Measurements from ENCODE around the gene PARK7.
A peak's percentile ranks its signal among the peaks of the same experiment; 100 is the strongest.
"Not testable (repeated sequence)": the region's sequence is repeated elsewhere in the genome, so short reads cannot be mapped to it uniquely, and the experiment has no call there.

Gene PARK7

DNA sequence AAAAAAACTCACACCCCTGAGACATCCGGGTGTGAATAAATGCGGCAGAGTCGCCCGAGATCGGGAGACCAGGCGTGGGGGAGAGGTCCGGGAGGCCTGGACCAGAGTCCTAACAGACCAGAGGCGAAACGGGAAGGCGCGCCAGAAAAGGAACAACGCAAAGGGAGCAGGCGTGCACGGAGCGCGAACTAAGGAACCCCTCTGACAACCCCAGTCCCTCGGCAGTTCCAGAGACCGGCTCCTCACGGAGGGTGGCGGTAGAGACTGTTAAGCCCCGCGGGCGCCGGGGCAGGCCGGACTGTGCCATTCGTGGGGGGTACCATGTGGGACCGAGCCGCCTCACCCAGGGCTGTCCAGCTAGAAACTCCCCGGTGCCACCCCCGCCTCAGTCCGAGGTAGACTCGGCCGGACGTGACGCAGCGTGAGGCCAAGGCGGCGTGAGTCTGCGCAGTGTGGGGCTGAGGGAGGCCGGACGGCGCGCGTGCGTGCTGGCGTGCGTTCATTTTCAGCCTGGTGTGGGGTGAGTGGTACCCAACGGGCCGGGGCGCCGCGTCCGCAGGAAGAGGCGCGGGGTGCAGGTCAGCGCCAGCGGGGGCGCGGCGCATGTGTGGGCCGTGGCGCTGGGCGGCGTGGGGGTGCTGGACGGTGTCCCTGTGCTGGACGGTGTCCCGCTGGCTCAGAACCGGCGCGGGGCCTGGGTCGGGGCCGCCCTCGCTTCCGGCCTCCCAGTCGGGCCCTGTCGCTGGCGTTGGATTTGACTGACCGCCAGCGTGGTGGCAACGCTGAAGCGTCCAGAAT, at the start of gene PARK7:
Gene PARK7, plus strand, starts transcription at position 496 of the 798 bp plus-strand sequence. CDS start 1,075 bp downstream, outside the sequence.
- peak; percentile 93 for DNase-seq

- no peak for DNase-seq
These were observed 49.4 kb upstream of the PARK7 start for GRCh38 chr1:7912145-7912544.

- DNase-seq, result no peak
These were observed 48.6 kb upstream of the PARK7 start for GRCh38 chr1:7912743-7913557.

GRCh38 chr1:7915826-7916500, 45.5 kb upstream of the PARK7 start:
- DNase-seq, result no peak

DNA sequence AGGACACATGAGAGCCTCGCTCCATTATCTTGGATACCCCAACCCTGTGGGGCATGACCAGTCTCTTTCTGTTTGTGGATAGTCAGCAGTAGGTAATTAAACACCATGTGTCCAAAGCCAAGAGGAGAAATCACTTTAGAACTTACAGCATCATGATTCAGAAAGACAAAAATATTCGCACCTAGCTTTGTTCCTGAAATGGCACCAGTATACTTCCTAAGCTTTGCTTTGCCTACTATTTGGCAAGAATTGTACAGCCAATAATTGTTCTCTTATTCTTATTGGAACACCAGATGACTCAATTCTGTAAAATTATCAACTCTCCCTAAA, 45.0 kb upstream of the PARK7 start:
- DNase-seq, result no peak

DNA sequence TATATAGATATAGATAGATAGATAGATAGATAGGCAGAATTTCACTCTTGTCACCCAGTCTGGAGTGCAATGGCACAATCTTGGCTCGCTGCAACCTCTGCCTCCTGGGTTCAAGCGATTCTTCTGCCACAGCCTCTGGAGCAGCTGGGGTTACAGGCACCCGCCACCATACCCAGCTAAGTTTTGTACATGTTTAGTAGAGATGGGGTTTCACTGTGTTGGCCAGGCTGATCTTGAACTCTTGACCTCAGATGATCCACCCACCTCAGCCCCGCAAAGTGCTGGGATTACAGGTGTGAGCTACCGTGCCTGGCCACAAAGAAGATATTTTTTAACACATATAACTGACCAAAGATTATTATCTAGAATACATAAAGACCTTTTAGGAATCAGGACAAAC, 43.5 kb upstream of the PARK7 start:
- DNase-seq, result not testable (repeated sequence)

GRCh38 chr1:7919880-7920279, 41.6 kb upstream of the PARK7 start:
- DNase-seq, result no peak

- no peak for DNase-seq
These were observed 39.7 kb upstream of the PARK7 start for GRCh38 chr1:7921796-7922195.

- DNase-seq, result no peak
These were observed 39.2 kb upstream of the PARK7 start for GRCh38 chr1:7922301-7922700.

- DNase-seq, result not testable (repeated sequence)
These were observed 34.5 kb upstream of the PARK7 start for GRCh38 chr1:7927061-7927460.

- DNase-seq, result no peak
These were observed 33.3 kb upstream of the PARK7 start for GRCh38 chr1:7928247-7928646.

DNA sequence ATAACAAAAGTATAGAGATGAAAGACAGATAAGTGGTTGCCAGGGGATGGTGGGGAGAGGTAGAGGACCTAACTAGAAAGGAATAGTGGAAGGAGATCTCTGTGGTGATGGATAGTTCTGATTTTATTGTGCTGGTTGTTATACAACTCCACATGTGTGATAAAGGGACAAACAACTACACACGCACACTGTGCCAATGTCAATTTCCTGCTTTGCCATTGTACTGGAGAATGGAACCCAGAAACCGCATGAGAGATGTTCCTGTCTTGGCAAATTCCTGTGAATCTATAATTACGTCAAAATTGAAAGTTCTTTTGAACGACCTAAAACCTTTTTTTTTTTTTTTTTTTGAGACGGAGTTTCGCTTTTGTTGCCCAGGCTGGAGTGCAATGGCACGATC, 31.9 kb upstream of the PARK7 start:
- no peak for DNase-seq

DNA sequence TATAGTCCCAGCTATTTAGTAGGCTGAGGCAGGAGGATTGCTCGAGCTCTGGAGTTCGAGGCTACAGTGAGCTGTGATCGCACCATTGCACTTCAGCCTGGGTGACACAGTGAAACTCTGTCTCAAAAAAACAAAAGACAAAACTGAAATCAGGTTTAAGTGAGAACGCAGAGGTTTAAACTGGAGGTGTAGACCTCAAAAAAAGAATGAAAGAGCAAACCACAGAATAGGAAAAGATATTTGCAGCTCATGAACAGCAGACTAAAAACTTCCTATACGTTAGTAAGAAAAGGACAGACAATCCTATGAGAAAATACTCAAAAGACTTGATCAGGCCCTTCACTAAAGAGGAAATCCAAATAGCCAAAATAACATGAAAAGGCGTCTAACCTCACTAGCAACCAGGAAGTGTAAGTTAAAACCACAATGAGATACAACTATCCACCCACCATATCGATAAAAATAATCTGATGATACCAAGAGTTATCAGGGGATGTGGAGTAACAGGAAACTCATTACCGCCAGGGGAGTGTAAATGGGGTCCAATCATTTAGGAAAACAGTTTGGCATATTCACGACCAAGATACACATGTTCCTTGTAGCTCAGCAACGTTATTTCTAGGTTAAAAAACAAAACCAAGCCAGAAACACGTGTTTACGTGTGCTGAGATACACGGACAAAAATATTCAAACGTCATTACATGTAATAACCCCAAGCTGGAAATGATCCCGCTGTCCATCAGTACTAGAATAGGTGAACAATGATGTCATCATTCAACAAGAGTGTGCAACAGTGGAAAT, 30.7 kb upstream of the PARK7 start:
- DNase-seq, result no peak

DNA sequence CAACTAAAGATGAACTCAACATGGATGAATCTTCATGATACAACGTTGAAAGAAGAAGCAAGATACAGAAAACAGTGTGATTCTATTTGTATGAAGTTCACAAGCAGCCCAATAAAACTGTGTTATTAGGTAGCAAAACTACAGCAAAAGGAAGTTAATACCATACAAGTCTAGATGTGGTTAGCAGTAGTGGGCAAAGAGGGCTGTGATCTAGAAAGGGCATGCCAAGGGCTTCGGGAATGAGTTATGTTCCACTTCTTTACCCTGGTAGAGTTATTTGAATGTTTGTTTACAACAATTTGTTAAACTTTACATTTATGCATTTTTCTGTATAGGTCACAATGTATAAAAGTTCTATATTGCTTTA, 30.1 kb upstream of the PARK7 start:
- no peak for DNase-seq

- DNase-seq, result no peak
These were observed 28.9 kb upstream of the PARK7 start for GRCh38 chr1:7932524-7933138.

- DNase-seq, result no peak
These were observed 23.4 kb upstream of the PARK7 start for GRCh38 chr1:7938070-7938469.

GRCh38 chr1:7940034-7940433, 21.5 kb upstream of the PARK7 start:
- DNase-seq, result no peak

GRCh38 chr1:7940745-7941436, 20.6 kb upstream of the PARK7 start, which contains the start of gene TNFRSF9:
Gene TNFRSF9 (minus strand): TSS chr1:7940839. CDS start chr1:7939994, 845 bp downstream.
- no peak for DNase-seq

GRCh38 chr1:7941437-7941793, 20.1 kb upstream of the PARK7 start:
- DNase-seq, result no peak

DNA sequence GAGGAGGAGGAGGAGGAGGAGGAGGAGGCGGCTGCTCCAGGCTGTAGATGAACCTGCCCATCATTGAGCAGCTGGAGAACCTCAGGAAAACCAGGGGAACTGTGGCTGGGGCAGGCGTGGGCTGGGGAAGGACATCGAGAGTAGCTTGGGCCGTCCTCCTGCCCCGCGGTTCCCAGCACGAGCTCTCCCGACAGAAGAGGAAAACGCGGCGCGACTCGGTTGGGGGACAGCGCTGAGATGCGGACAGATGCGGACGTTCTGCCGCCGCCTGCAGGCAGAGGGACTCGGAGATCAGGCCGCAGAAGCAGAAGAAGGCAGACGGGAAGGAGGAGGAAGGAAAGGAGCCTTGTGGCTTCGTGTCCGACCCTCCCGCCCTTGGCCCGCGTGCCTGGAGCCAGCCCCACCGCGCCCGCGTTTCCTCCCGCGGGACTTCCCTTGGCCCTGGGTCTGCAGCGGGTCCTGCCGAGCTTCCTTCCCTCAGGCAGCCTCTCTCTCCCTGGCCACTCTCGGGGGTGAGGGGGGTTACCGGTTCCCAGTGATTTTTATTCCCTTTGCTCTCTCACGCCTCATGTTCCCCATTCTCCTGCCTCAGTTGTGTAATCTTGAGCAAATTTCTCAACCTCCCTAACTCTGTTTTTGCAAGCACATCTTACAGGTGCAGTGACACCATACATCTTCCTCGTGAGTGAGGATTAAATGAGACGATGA, 19.1 kb upstream of the PARK7 start:
- DNase-seq, result peak; percentile 25

- no peak for DNase-seq
These were observed 18.3 kb upstream of the PARK7 start for GRCh38 chr1:7943251-7943650.

Measured in SIG-M5 (cell line).